GM13977 (cell line): ENCODE results near the gene ASS1.

ENCODE experiments used
- DNase-seq: peaks from one replicate; pipeline ENCODE4 v3.0.0; 2012; ENCODE audit warnings: low spot score
- CTCF ChIP-seq: IDR thresholded peaks from 2 replicates; pipeline ENCODE4 v1.5.1; 2012; ENCODE audit warnings: mild to moderate bottlenecking, control low read depth; ENCODE audit not compliant: insufficient read depth; ENCODE audit errors: extremely low read depth, missing control alignments
- in situ Hi-C: fragments of 300-500 bp; cut with MboI; formaldehyde crosslinking; loops from one replicate; pipeline ENCODE4 v1.12.0; 2022; ENCODE audit warnings: low sequenced_read_pairs, low pct_unique_long_range_greater_than_20kb, mixed read lengths, inconsistent platforms; ENCODE audit not compliant: unreplicated experiment

ASS1 gene

GRCh38 chr9:130442746-130443455 is 1.9 kb upstream of the ASS1 start:
- no peak for DNase-seq
- no peak for TF ChIP-seq CTCF
- in situ Hi-C loops: no loop called here

GRCh38 chr9:130443456-130443801 is 1.3 kb upstream of the ASS1 start:
- DNase-seq: no peak

GRCh38 chr9:130443840-130444492 is 795 bp upstream of the ASS1 start:
- TF ChIP-seq CTCF: no peak
- no peak for DNase-seq
- in situ Hi-C loops: no loop called here

More at GRCh38 chr9:130443456-130443801, 1.3 kb upstream of the ASS1 start:
- no peak for TF ChIP-seq CTCF
- in situ Hi-C loops: no loop called here

DNA sequence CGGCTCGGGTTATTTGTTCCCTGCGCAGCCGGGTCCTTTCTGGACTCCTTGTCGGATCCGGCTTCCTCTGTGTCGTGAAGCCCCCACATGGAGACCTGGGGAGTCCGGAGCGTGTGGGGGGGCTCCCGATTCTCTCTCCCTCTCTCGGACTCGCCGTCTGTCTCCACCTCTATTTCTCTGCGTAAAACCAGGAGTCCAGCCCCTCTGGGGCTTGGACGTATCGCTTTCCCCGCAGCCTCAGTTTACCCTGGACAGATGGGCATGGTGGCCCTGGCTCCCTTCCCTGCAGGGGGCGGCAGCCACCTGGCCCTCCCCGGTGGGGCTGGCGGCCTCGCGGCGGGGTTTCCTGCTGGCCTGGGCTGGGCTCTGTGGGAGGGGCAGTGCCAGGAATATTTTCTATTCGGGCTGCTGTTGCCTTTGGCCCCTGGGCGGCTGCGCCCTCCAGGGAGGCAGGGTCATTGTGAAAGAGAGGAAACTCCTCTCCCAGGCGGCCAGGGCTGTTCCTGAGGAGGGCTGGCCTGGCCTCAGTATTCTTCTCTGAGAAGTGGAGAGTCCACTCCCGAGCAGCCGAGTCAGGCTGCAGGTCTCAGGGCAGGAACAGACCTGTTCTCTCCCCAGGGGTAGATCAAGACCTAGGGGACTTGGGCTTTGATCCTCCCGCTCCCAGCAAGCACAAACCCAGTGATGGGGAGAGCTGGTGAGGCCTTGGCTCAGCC is 665 bp downstream of the ASS1 start:
- in situ Hi-C loops: no loop called here
- DNase-seq: no peak
- TF ChIP-seq CTCF: no peak

DNA sequence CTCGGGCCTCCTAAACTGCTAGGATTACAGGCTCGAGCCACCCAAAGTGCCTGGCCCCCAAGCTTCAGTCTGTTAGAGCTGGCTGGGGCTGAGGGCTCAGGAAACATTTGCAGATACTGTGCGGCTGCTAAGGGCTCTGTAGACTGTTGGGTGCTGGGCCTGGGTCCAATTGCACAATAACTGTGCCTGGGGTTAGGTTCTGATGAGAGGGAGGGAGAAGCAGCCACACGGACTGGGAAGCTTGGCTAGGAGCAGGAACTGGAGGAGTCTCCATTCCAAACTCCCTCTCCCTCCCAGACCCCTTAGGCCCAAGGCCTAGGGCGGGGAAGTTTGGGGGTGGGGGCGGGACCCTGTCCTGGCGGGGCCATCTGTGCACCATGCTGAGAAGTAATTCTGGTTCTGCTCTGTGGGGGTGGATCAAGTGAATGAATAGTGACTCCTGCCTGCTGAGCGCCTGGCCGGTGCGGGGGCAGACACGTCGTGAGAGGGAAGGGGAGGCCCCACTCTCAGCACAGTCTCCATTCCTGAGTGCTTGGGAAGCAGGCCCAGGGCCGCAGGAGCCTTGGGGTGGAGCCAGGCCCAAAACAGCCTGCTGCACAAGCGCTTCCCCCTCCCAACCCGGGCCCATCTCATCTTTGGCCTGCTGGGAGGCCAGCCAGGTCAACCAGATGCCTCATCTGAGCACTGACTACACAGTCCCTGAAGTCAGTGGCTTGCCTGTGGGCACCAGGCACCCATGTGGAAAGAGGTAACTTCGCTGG is 1.5 kb downstream of the ASS1 start:
- in situ Hi-C loops: no loop called here
- DNase-seq: no peak
- no peak for TF ChIP-seq CTCF

DNA sequence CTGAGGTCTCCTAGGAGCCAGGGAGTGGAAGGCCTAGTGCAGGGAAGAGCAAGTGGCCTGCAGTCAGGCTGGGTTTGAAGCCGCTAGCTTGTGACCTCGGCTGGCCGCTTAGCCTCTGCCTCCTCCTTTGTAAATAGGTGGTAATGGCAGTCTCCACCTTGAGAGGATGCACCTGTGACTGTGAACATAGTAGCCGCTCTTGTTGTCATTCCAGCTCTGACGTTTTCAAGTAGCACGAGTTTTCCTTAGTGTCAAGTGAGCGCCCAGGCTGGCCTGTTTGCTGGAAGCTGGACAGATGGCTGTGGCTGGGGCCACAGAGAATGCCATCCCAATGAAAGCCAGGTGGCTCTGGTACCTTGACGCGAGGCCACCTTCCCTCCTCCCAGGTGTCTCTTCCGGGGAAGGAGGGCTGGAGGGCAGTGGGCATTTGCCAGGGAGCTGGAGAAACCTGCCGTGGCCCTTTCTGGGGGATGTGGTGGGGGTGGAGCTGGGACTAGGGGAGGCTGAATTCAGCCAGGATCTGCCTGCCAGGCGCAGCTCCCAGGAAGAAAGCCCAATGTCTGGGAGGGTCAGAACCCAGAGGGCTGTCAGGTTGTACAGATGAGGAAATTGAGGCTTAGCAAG is 2.5 kb downstream of the ASS1 start:
- TF ChIP-seq CTCF: no peak
- in situ Hi-C loops: no loop called here
- no peak for DNase-seq
